DND-41 (cell line): ENCODE measurements around the gene TMEM39B.

ENCODE experiments used
- ATAC-seq: fragments of 200-7000 bp; cut with Tn5 transposase; 3 replicates; pipeline ENCODE4 v1.9.1; 2021; ENCODE audit warnings: low read depth; ENCODE audit not compliant: insufficient read depth
- DNase-seq: peaks from one replicate; pipeline ENCODE4 v3.0.0-alpha.2; 2020
- H2AFZ ChIP-seq: 2 replicates; pipeline ENCODE4 v1.6.0; 2012; ENCODE audit warnings: low read depth, low read length
- H3K27ac ChIP-seq: 2 replicates; pipeline ENCODE4 v1.5.1; 2012; ENCODE audit warnings: low read length, inconsistent platforms
- H3K27me3 ChIP-seq: fragments of 200-600 bp; sonication (generic); 2 replicates; pipeline ENCODE4 v1.6.0; 2012; ENCODE audit warnings: low read length, mild to moderate bottlenecking, inconsistent platforms; ENCODE audit not compliant: insufficient read depth, poor library complexity
- H3K36me3 ChIP-seq: 2 replicates; pipeline ENCODE4 v1.5.1; 2012; ENCODE audit warnings: low read length, inconsistent platforms; ENCODE audit not compliant: insufficient read depth
- H3K4me1 ChIP-seq: 2 replicates; pipeline ENCODE4 v1.5.1; 2012; ENCODE audit warnings: mild to moderate bottlenecking, low read length; ENCODE audit not compliant: insufficient read depth
- H3K4me2 ChIP-seq: 2 replicates; pipeline ENCODE4 v1.6.0; 2012; ENCODE audit warnings: mild to moderate bottlenecking, moderate library complexity, low read length, inconsistent platforms; ENCODE audit not compliant: insufficient read depth
- H3K4me3 ChIP-seq, 2 experiments: fragments of 200-600 bp in 1 of 2; shearing (Covaris generic) in 1 of 2; 2 replicates each; pipeline ENCODE4 v1.5.1; 2012 to 2016; ENCODE audit warnings: inconsistent platforms in 2 of 2, low read length in 2 of 2, mild to moderate bottlenecking in 2 of 2, low read depth in 1 of 2, moderate library complexity in 1 of 2
- H3K79me2 ChIP-seq: 2 replicates; pipeline ENCODE4 v1.6.0; 2012; ENCODE audit warnings: low read length, inconsistent platforms; ENCODE audit not compliant: insufficient read depth
- H3K9ac ChIP-seq: 2 replicates; pipeline ENCODE4 v1.6.0; 2012; ENCODE audit warnings: low read depth, mild to moderate bottlenecking, inconsistent platforms, low read length, moderate library complexity
- H3K9me3 ChIP-seq: 2 replicates; pipeline ENCODE4 v1.5.1; 2012; ENCODE audit warnings: low read length, moderate library complexity, mild to moderate bottlenecking, inconsistent platforms; ENCODE audit not compliant: insufficient read depth, severe bottlenecking
- H4K20me1 ChIP-seq: 2 replicates; pipeline ENCODE4 v1.6.0; 2012; ENCODE audit warnings: low read length; ENCODE audit not compliant: insufficient read depth
- EZH2 ChIP-seq: IDR thresholded peaks from 3 replicates; pipeline ENCODE4 v1.6.1; 2012; ENCODE audit warnings: borderline replicate concordance, low read depth, mild to moderate bottlenecking, moderate library complexity, low read length, inconsistent platforms; ENCODE audit not compliant: severe bottlenecking
- TF ChIP-seq, protein P1 (sequence below): IDR thresholded peaks from 2 replicates; pipeline ENCODE4 v1.5.1; 2012; ENCODE audit warnings: borderline replicate concordance, low read length, moderate library complexity, mild to moderate bottlenecking; ENCODE audit not compliant: poor library complexity, severe bottlenecking; ENCODE audit errors: extremely low read depth

TMEM39B gene

GRCh38 chr1:32055416-32055815 is 17.3 kb upstream of the TMEM39B start:
- no peak for ATAC-seq
- Histone ChIP-seq H3K79me2 (peaks cover 12% of the 10 kb centered on the region; the same call in 1 of the 2 replicates), H3K27me3 (no peaks in the 10 kb centered on the region), H3K27ac (no peak overlapping the region), H3K4me2 (no peak overlapping the region), H2AFZ (no peak overlapping the region), H3K4me3 (no peak overlapping the region), H3K9ac (no peak overlapping the region), H3K4me1 (no peaks in the 10 kb centered on the region), H3K9me3 (no peaks in the 10 kb centered on the region), H3K36me3 (peaks cover 92% of the 10 kb centered on the region), H4K20me1 (peaks cover 9% of the 10 kb centered on the region; the same call in 1 of the 2 replicates)
- TF ChIP-seq EZH2 = no peak
- TF ChIP-seq, protein P1, sequence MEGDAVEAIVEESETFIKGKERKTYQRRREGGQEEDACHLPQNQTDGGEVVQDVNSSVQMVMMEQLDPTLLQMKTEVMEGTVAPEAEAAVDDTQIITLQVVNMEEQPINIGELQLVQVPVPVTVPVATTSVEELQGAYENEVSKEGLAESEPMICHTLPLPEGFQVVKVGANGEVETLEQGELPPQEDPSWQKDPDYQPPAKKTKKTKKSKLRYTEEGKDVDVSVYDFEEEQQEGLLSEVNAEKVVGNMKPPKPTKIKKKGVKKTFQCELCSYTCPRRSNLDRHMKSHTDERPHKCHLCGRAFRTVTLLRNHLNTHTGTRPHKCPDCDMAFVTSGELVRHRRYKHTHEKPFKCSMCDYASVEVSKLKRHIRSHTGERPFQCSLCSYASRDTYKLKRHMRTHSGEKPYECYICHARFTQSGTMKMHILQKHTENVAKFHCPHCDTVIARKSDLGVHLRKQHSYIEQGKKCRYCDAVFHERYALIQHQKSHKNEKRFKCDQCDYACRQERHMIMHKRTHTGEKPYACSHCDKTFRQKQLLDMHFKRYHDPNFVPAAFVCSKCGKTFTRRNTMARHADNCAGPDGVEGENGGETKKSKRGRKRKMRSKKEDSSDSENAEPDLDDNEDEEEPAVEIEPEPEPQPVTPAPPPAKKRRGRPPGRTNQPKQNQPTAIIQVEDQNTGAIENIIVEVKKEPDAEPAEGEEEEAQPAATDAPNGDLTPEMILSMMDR = no peak
- DNase-seq = no peak

GRCh38 chr1:32056598-32056997 is 16.1 kb upstream of the TMEM39B start:
- Histone ChIP-seq H3K36me3 (peaks cover 94% of the 10 kb centered on the region), H3K27me3 (no peaks in the 10 kb centered on the region), H3K4me3 (no peak overlapping the region), H3K4me2 (no peak overlapping the region), H4K20me1 (peaks cover 6% of the 10 kb centered on the region; the same call in 1 of the 2 replicates), H3K9ac (no peak overlapping the region), H3K79me2 (peaks cover 10% of the 10 kb centered on the region; the same call in 1 of the 2 replicates), H2AFZ (no peak overlapping the region), H3K27ac (no peak overlapping the region), H3K9me3 (no peaks in the 10 kb centered on the region), H3K4me1 (no peaks in the 10 kb centered on the region)
- ATAC-seq (no peak), DNase-seq (no peak)
- no peak for TF ChIP-seq EZH2
- TF ChIP-seq, protein P1 = no peak

- Histone ChIP-seq H3K27me3 (no peaks in the 10 kb centered on the region), H3K4me2 (no peak overlapping the region), H3K4me3 (no peak overlapping the region), H4K20me1 (peaks cover 10% of the 10 kb centered on the region; the same call in 1 of the 2 replicates), H3K79me2 (0 out of 2 replicates have a peak, but pooled peaks cover 2% of the 10 kb centered on the region), H3K4me1 (peaks cover 7% of the 10 kb centered on the region; the same call in 1 of the 2 replicates), H2AFZ (no peak overlapping the region), H3K27ac (no peak overlapping the region), H3K9ac (no peak overlapping the region), H3K9me3 (no peaks in the 10 kb centered on the region), H3K36me3 (peaks cover 69% of the 10 kb centered on the region)
- TF ChIP-seq, protein P1 = no peak
- no peak for TF ChIP-seq EZH2
- no peak for ATAC-seq
- no peak for DNase-seq
Observed at GRCh38 chr1:32060914-32061313, 11.8 kb upstream of the TMEM39B start.
